CD14-positive monocyte (primary cell): Measurements from ENCODE around the gene CPEB3. TPM values are rescaled to one million over a fixed set of nuclear protein-coding genes. Genes with fewer than 3 reads are reported as not detected.
A peak's percentile ranks its signal among the peaks of the same experiment; 100 is the strongest.

Source experiments
- DNase-seq, 3 donors: peaks; one replicate each; pipeline ENCODE4 v3.0.0-alpha.2; 2011 to 2022
- H2AFZ ChIP-seq: 2 replicates; pipeline ENCODE4 v1.6.0; 2012; ENCODE audit warnings: mild to moderate bottlenecking, low read depth, low read length, inconsistent platforms; ENCODE audit not compliant: insufficient read depth, poor library complexity, severe bottlenecking
- H3K27ac ChIP-seq, 2 donors: 1 replicate in 1 of 2; 2 replicates in 1 of 2; pipeline ENCODE4 v1.5.1; 2012 to 2013; ENCODE audit warnings: low read length in 2 of 2, control low read depth in 1 of 2, inconsistent platforms in 1 of 2, low read depth in 1 of 2, mild to moderate bottlenecking in 1 of 2
- H3K27me3 ChIP-seq, 2 donors: one replicate each; pipeline versions ENCODE4 v1.6.0 to v1.6.1; 2011 to 2013; ENCODE audit warnings: low read length in 2 of 2; ENCODE audit not compliant: control insufficient read depth in 2 of 2, insufficient read depth in 2 of 2
- H3K36me3 ChIP-seq, 2 donors: replicated peaks in 1 of 2; 1 replicate in 1 of 2; 2 replicates in 1 of 2; pipeline versions ENCODE4 v1.5.1 to v1.6.1; 2012 to 2013; ENCODE audit warnings: low read length in 2 of 2, control low read depth in 1 of 2, inconsistent platforms in 1 of 2, mild to moderate bottlenecking in 1 of 2; ENCODE audit not compliant: insufficient read depth in 2 of 2, control insufficient read depth in 1 of 2
- H3K4me1 ChIP-seq, 2 donors: 1 replicate in 1 of 2; 2 replicates in 1 of 2; pipeline versions ENCODE4 v1.5.1 to v1.6.1; 2012 to 2013; ENCODE audit warnings: low read length in 2 of 2, control low read depth in 1 of 2, inconsistent platforms in 1 of 2, mild to moderate bottlenecking in 1 of 2, moderate library complexity in 1 of 2; ENCODE audit not compliant: insufficient read depth in 2 of 2, control insufficient read depth in 1 of 2
- H3K4me2 ChIP-seq: replicated peaks from 2 replicates; pipeline ENCODE3; 2012; ENCODE audit warnings: low read length, moderate library complexity, mild to moderate bottlenecking; ENCODE audit not compliant: poor library complexity, severe bottlenecking; ENCODE audit errors: extremely low read depth
- H3K4me3 ChIP-seq, 3 experiments: fragments of 200-600 bp in 1 of 3; sonication (generic) in 1 of 3; replicated peaks in 1 of 3; 1 replicate in 2 of 3; 2 replicates in 1 of 3; pipeline ENCODE4 v1.5.1; 2011 to 2013; ENCODE audit warnings: low read length in 3 of 3, mild to moderate bottlenecking in 3 of 3, control low read depth in 2 of 3, low read depth in 2 of 3, inconsistent platforms in 1 of 3, moderate library complexity in 1 of 3
- H3K79me2 ChIP-seq: 2 replicates; pipeline ENCODE4 v1.6.0; 2012; ENCODE audit warnings: mild to moderate bottlenecking, control low read depth, inconsistent platforms, low read length, moderate library complexity; ENCODE audit not compliant: insufficient read depth
- H3K9ac ChIP-seq: 2 replicates; pipeline ENCODE4 v1.6.0; 2017; ENCODE audit warnings: low read length, mild to moderate bottlenecking; ENCODE audit not compliant: insufficient read depth, poor library complexity, severe bottlenecking
- H3K9me3 ChIP-seq, 2 donors: replicated peaks in 1 of 2; 1 replicate in 1 of 2; 2 replicates in 1 of 2; pipeline versions ENCODE4 v1.5.1 to v1.6.1; 2012 to 2013; ENCODE audit warnings: low read length in 2 of 2, control low read depth in 1 of 2; ENCODE audit not compliant: control insufficient read depth in 1 of 2, insufficient read depth in 1 of 2
- H4K20me1 ChIP-seq: 2 replicates; pipeline ENCODE4 v1.6.0; 2012; ENCODE audit warnings: mild to moderate bottlenecking, low read length, control low read depth, moderate library complexity; ENCODE audit not compliant: insufficient read depth
- H3K27ac Mint-ChIP-seq, 7 donors: one replicate each; pipeline ENCODE4 v1.8.0; 2020; ENCODE audit warnings: mild to moderate bottlenecking in 7 of 7, mixed read lengths in 7 of 7, moderate library complexity in 6 of 7, inconsistent platforms in 2 of 7
- H3K27me3 Mint-ChIP-seq, 3 donors: one replicate each; pipeline ENCODE4 v1.8.0; 2021 to 2022; ENCODE audit warnings: low read depth in 3 of 3, mild to moderate bottlenecking in 3 of 3, mixed read lengths in 3 of 3, moderate library complexity in 3 of 3, inconsistent platforms in 1 of 3
- H3K36me3 Mint-ChIP-seq, 2 donors: one replicate each; pipeline ENCODE4 v1.8.0; 2020; ENCODE audit warnings: mixed read lengths in 2 of 2, inconsistent platforms in 1 of 2, mild to moderate bottlenecking in 1 of 2
- H3K4me1 Mint-ChIP-seq: one replicate; pipeline ENCODE4 v1.8.0; 2020; ENCODE audit warnings: mild to moderate bottlenecking, mixed read lengths
- H3K4me3 Mint-ChIP-seq, 2 donors: one replicate each; pipeline ENCODE4 v1.8.0; 2020; ENCODE audit warnings: mild to moderate bottlenecking in 2 of 2, mixed read lengths in 2 of 2, moderate library complexity in 1 of 2
- H3K9me3 Mint-ChIP-seq, 7 donors: one replicate each; pipeline ENCODE4 v1.8.0; 2020 to 2022; ENCODE audit warnings: mixed read lengths in 7 of 7, mild to moderate bottlenecking in 6 of 7, moderate library complexity in 6 of 7, inconsistent platforms in 2 of 7
- WGBS: methylation state at CpG from one replicate; pipeline ENCODE4 v1.1.5; 2013; ENCODE audit warnings: missing lambda C conversion rate; ENCODE audit not compliant: insufficient coverage; 5-methylcytosine and 5-hydroxymethylcytosine counted together
- intact Hi-C, 2 donors: fragments of 100-400 bp; cut with micrococcal nuclease; formaldehyde crosslinking; loops; one replicate each; pipeline versions ENCODE4 v1.15.0 to v1.15.1; 2023
- polyA plus RNA-seq, 3 donors: library from polyadenylated mRNA; depleted of rRNA in 1 of 3; unstranded in 2 of 3; stranded (reverse) in 1 of 3; fragments of 300-500 nt in 2 of 3; fragments of >200 nt in 1 of 3; fragmentation: Illumina TruSeq in 2 of 3; gene quantifications; 1 replicate in 2 of 3; 2 replicates in 1 of 3; pipeline ENCODE4 v1.2.3, GENCODE V29; 2012 to 2021
- TF ChIP-seq, protein P1 (sequence below): fragments of 200-600 bp; IDR thresholded peaks from one replicate; pipeline ENCODE4 v1.8.0; 2022; ENCODE audit warnings: antibody characterized with exemption, mild to moderate bottlenecking

Gene CPEB3
- polyA plus RNA-seq, 3 donors, result 1.8 to 2.9 (median 2.1) TPM

DNA sequence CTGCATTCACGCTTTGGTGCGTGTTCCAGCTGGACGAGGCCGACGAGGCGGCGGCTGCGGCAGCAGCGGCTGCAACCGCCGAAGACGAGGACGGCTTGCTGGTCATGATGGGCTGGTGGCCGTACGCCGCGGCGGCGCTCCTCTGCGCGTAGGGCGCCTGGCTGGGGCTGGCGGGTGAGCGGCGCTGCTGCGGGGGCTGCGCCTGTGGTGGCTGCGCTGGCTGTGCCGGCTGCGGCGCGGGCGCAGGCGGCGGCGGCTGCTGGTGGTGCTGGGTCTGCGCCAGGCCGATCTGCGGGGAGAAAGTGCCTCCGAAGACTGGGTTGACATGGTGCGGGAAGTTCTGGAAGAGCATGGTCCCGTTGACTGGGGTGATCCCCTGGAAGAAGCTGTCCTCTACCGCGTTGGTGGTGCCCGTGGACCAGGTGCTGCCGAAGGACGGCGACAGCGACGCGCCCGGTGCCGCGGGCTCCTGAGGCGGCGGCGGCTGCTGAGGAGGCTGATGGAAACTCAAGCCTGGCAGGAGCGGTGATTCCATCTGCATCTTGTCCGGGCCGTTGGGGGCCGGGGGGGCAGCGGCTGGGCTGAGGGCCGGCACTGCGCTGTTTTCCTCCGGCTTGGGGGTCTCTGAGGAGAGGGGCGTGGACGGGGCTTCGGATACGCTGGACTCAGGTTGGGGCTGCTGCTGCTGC, 51.1 kb downstream of the CPEB3 start:
- Histone ChIP-seq H3K27ac (peak overlapping the region; percentile 88 to 89), H3K4me1 (peaks cover 39 to 49% of the 10 kb centered on the region in 2 donors), H3K4me3 (peak overlapping the region; percentile 71 to 89 (median 89)), H3K9ac (peak overlapping the region; percentile 85), H2AFZ (peak overlapping the region; percentile 86), H3K79me2 (peaks cover 49% of the 10 kb centered on the region), H4K20me1 (peaks cover 30% of the 10 kb centered on the region), H3K27me3 (no peaks in the 10 kb centered on the region), H3K4me2 (peak overlapping the region; percentile 95), H3K9me3 (no peaks in the 10 kb centered on the region), H3K36me3 (peaks cover 0 to 11% of the 10 kb centered on the region in 2 donors)
- TF ChIP-seq, protein P1, sequence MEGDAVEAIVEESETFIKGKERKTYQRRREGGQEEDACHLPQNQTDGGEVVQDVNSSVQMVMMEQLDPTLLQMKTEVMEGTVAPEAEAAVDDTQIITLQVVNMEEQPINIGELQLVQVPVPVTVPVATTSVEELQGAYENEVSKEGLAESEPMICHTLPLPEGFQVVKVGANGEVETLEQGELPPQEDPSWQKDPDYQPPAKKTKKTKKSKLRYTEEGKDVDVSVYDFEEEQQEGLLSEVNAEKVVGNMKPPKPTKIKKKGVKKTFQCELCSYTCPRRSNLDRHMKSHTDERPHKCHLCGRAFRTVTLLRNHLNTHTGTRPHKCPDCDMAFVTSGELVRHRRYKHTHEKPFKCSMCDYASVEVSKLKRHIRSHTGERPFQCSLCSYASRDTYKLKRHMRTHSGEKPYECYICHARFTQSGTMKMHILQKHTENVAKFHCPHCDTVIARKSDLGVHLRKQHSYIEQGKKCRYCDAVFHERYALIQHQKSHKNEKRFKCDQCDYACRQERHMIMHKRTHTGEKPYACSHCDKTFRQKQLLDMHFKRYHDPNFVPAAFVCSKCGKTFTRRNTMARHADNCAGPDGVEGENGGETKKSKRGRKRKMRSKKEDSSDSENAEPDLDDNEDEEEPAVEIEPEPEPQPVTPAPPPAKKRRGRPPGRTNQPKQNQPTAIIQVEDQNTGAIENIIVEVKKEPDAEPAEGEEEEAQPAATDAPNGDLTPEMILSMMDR, result no peak
- peaks cover 55% of the 10 kb centered on the region for H3K4me1 Mint-ChIP-seq
- WGBS, result 1% methylated on average over 69 of the region's 69 CpGs
- peak overlapping the region; percentile 87 to 97 (median 93) for H3K27ac Mint-ChIP-seq
- H3K27me3 Mint-ChIP-seq, result peaks cover 0 to 4% (median 0%) of the 10 kb centered on the region in 3 donors
- intact Hi-C loops, result loop anchor here (1.0 to 2.0 kb wide), 2 partner anchors 51 to 53 kb away; partner anchors contain the start of genes CPEB3 (in 1 of the 2) and MARCHF5 (in 1 of the 2)
- peaks cover 22 to 23% of the 10 kb centered on the region in 2 donors for H3K36me3 Mint-ChIP-seq
- peak overlapping the region; percentile 93 to 99 for H3K4me3 Mint-ChIP-seq
- peaks cover 0 to 2% (median 0%) of the 10 kb centered on the region in 7 donors for H3K9me3 Mint-ChIP-seq
- peak; percentile 15 to 29 (median 28) for DNase-seq

DNA sequence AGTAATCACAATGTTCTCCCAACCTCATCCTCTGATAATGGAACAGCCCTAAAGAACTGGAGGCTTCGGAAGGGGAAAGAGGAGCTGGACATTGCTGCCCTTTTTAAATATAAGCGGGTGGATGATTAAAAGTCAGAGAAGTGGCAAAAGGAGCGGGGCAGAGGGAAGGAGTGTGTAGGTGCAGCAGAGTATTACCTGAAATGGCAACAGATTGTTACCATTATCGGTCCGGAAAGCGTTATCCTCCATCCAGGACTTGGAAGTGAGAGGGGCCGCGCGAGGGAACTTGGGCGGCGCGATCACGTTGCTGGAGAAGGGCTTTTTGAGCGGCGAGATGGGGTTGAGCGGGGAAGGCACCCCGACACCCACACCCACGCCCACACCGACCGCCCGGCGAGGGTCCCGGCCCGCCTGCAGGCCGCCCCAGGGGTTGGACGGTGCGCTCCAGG, 51.7 kb downstream of the CPEB3 start:
- H3K4me1 ChIP-seq, result peaks cover 39 to 49% of the 10 kb centered on the region in 2 donors
- peak overlapping the region; percentile 93 to 99 for H3K4me3 Mint-ChIP-seq
- H3K36me3 ChIP-seq, result peaks cover 0 to 14% of the 10 kb centered on the region in 2 donors
- no peaks in the 10 kb centered on the region for H3K9me3 ChIP-seq
- H3K9me3 Mint-ChIP-seq, result peaks cover 0 to 2% (median 0%) of the 10 kb centered on the region in 7 donors
- peaks cover 56% of the 10 kb centered on the region for H3K4me1 Mint-ChIP-seq
- H4K20me1 ChIP-seq, result peaks cover 30% of the 10 kb centered on the region
- peak overlapping the region; percentile 76 to 91 (median 87) for H3K27ac Mint-ChIP-seq
- peak overlapping the region; percentile 71 to 89 (median 89) for H3K4me3 ChIP-seq
- peaks cover 0 to 4% (median 0%) of the 10 kb centered on the region in 3 donors for H3K27me3 Mint-ChIP-seq
- H2AFZ ChIP-seq, result peak overlapping the region; percentile 86
- H3K4me2 ChIP-seq, result peak overlapping the region; percentile 95
- 59% methylated on average over 16 of the region's 27 CpGs for WGBS
- peak overlapping the region; percentile 85 for H3K9ac ChIP-seq
- no peaks in the 10 kb centered on the region for H3K27me3 ChIP-seq
- peak overlapping the region; percentile 15 to 89 for H3K27ac ChIP-seq
- intact Hi-C loops, result loop anchor here in 1 of 2 donors (1.0 kb wide), 1 partner anchor 53 kb away; no protein-coding TSS in a partner anchor
- H3K36me3 Mint-ChIP-seq, result peaks cover 26% of the 10 kb centered on the region in 2 donors
- peaks cover 55% of the 10 kb centered on the region for H3K79me2 ChIP-seq
- DNase-seq, result no peak
- TF ChIP-seq, protein P1, result no peak
